CD14-positive monocyte (primary cell): Measurements from ENCODE around the gene CENPT. TPM values are rescaled to one million over a fixed set of nuclear protein-coding genes. Genes with fewer than 3 reads are reported as not detected.
A peak's percentile ranks its signal among the peaks of the same experiment; 100 is the strongest.

Experiments used
- DNase-seq, 3 donors: peaks; one replicate each; pipeline ENCODE4 v3.0.0-alpha.2; 2011 to 2022
- H2AFZ ChIP-seq: 2 replicates; pipeline ENCODE4 v1.6.0; 2012; ENCODE audit warnings: mild to moderate bottlenecking, low read depth, low read length, inconsistent platforms; ENCODE audit not compliant: insufficient read depth, poor library complexity, severe bottlenecking
- H3K27ac ChIP-seq, 2 donors: 1 replicate in 1 of 2; 2 replicates in 1 of 2; pipeline ENCODE4 v1.5.1; 2012 to 2013; ENCODE audit warnings: low read length in 2 of 2, control low read depth in 1 of 2, inconsistent platforms in 1 of 2, low read depth in 1 of 2, mild to moderate bottlenecking in 1 of 2
- H3K27me3 ChIP-seq, 2 donors: one replicate each; pipeline versions ENCODE4 v1.6.0 to v1.6.1; 2011 to 2013; ENCODE audit warnings: low read length in 2 of 2; ENCODE audit not compliant: control insufficient read depth in 2 of 2, insufficient read depth in 2 of 2
- H3K36me3 ChIP-seq, 2 donors: replicated peaks in 1 of 2; 1 replicate in 1 of 2; 2 replicates in 1 of 2; pipeline versions ENCODE4 v1.5.1 to v1.6.1; 2012 to 2013; ENCODE audit warnings: low read length in 2 of 2, control low read depth in 1 of 2, inconsistent platforms in 1 of 2, mild to moderate bottlenecking in 1 of 2; ENCODE audit not compliant: insufficient read depth in 2 of 2, control insufficient read depth in 1 of 2
- H3K4me1 ChIP-seq, 2 donors: 1 replicate in 1 of 2; 2 replicates in 1 of 2; pipeline versions ENCODE4 v1.5.1 to v1.6.1; 2012 to 2013; ENCODE audit warnings: low read length in 2 of 2, control low read depth in 1 of 2, inconsistent platforms in 1 of 2, mild to moderate bottlenecking in 1 of 2, moderate library complexity in 1 of 2; ENCODE audit not compliant: insufficient read depth in 2 of 2, control insufficient read depth in 1 of 2
- H3K4me2 ChIP-seq: replicated peaks from 2 replicates; pipeline ENCODE3; 2012; ENCODE audit warnings: low read length, moderate library complexity, mild to moderate bottlenecking; ENCODE audit not compliant: poor library complexity, severe bottlenecking; ENCODE audit errors: extremely low read depth
- H3K4me3 ChIP-seq, 3 experiments: fragments of 200-600 bp in 1 of 3; sonication (generic) in 1 of 3; replicated peaks in 1 of 3; 1 replicate in 2 of 3; 2 replicates in 1 of 3; pipeline ENCODE4 v1.5.1; 2011 to 2013; ENCODE audit warnings: low read length in 3 of 3, mild to moderate bottlenecking in 3 of 3, control low read depth in 2 of 3, low read depth in 2 of 3, inconsistent platforms in 1 of 3, moderate library complexity in 1 of 3
- H3K79me2 ChIP-seq: 2 replicates; pipeline ENCODE4 v1.6.0; 2012; ENCODE audit warnings: mild to moderate bottlenecking, control low read depth, inconsistent platforms, low read length, moderate library complexity; ENCODE audit not compliant: insufficient read depth
- H3K9ac ChIP-seq: 2 replicates; pipeline ENCODE4 v1.6.0; 2017; ENCODE audit warnings: low read length, mild to moderate bottlenecking; ENCODE audit not compliant: insufficient read depth, poor library complexity, severe bottlenecking
- H3K9me3 ChIP-seq, 2 donors: replicated peaks in 1 of 2; 1 replicate in 1 of 2; 2 replicates in 1 of 2; pipeline versions ENCODE4 v1.5.1 to v1.6.1; 2012 to 2013; ENCODE audit warnings: low read length in 2 of 2, control low read depth in 1 of 2; ENCODE audit not compliant: control insufficient read depth in 1 of 2, insufficient read depth in 1 of 2
- H4K20me1 ChIP-seq: 2 replicates; pipeline ENCODE4 v1.6.0; 2012; ENCODE audit warnings: mild to moderate bottlenecking, low read length, control low read depth, moderate library complexity; ENCODE audit not compliant: insufficient read depth
- H3K27ac Mint-ChIP-seq, 7 donors: one replicate each; pipeline ENCODE4 v1.8.0; 2020; ENCODE audit warnings: mild to moderate bottlenecking in 7 of 7, mixed read lengths in 7 of 7, moderate library complexity in 6 of 7, inconsistent platforms in 2 of 7
- H3K27me3 Mint-ChIP-seq, 3 donors: one replicate each; pipeline ENCODE4 v1.8.0; 2021 to 2022; ENCODE audit warnings: low read depth in 3 of 3, mild to moderate bottlenecking in 3 of 3, mixed read lengths in 3 of 3, moderate library complexity in 3 of 3, inconsistent platforms in 1 of 3
- H3K36me3 Mint-ChIP-seq, 2 donors: one replicate each; pipeline ENCODE4 v1.8.0; 2020; ENCODE audit warnings: mixed read lengths in 2 of 2, inconsistent platforms in 1 of 2, mild to moderate bottlenecking in 1 of 2
- H3K4me1 Mint-ChIP-seq: one replicate; pipeline ENCODE4 v1.8.0; 2020; ENCODE audit warnings: mild to moderate bottlenecking, mixed read lengths
- H3K4me3 Mint-ChIP-seq, 2 donors: one replicate each; pipeline ENCODE4 v1.8.0; 2020; ENCODE audit warnings: mild to moderate bottlenecking in 2 of 2, mixed read lengths in 2 of 2, moderate library complexity in 1 of 2
- H3K9me3 Mint-ChIP-seq, 7 donors: one replicate each; pipeline ENCODE4 v1.8.0; 2020 to 2022; ENCODE audit warnings: mixed read lengths in 7 of 7, mild to moderate bottlenecking in 6 of 7, moderate library complexity in 6 of 7, inconsistent platforms in 2 of 7
- CTCF ChIP-seq: fragments of 200-600 bp; IDR thresholded peaks from one replicate; pipeline ENCODE4 v1.8.0; 2022; ENCODE audit warnings: antibody characterized with exemption, mild to moderate bottlenecking
- WGBS: methylation state at CpG from one replicate; pipeline ENCODE4 v1.1.5; 2013; ENCODE audit warnings: missing lambda C conversion rate; ENCODE audit not compliant: insufficient coverage; 5-methylcytosine and 5-hydroxymethylcytosine counted together
- intact Hi-C, 2 donors: fragments of 100-400 bp; cut with micrococcal nuclease; formaldehyde crosslinking; loops; one replicate each; pipeline versions ENCODE4 v1.15.0 to v1.15.1; 2023
- polyA plus RNA-seq, 3 donors: library from polyadenylated mRNA; depleted of rRNA in 1 of 3; unstranded in 2 of 3; stranded (reverse) in 1 of 3; fragments of 300-500 nt in 2 of 3; fragments of >200 nt in 1 of 3; fragmentation: Illumina TruSeq in 2 of 3; gene quantifications; 1 replicate in 2 of 3; 2 replicates in 1 of 3; pipeline ENCODE4 v1.2.3, GENCODE V29; 2012 to 2021

The CENPT gene
- polyA plus RNA-seq, 3 donors: 8.3 to 120 (median 12.4) TPM

DNA sequence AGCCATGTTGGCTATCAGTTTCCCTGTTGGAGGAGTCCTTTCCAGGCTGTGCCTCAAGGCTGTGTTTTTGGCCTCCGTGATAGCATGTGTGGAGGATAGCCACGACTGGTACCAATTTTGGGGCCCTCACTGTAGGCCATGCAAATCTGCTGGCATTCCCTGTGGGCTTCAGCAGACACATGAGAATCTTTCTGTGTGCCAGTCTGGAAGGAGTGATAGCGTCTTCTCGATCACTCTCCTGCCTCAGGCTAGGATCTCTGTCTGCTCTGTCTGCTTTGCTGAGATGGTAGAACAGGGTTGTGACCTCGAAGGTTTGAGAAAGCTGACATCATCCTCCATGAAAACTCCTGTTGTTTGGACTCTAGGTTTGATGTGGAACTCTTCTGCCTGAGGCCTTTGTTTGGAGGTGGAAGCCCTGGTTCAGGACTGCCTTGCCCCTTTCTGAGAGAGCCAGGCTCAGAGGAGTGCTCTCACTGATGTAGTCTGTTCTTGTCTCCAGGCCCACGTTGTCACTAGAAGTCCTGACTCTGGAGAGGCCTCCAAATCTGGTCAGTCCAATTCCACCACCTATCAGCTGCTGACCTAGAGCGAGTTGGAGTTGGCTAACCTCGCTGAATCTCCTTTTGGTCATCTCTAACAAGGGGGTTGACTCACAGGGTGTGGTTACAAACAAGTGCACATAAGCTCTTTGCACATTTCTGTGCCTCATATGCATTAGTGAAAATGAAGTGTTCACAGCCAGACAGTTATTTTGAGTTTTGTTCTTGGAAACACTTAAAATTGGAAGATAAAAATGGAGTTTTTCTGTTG is 13.3 kb upstream of the CENPT start:
- H3K79me2 ChIP-seq: peaks cover 83% of the 10 kb centered on the region
- intact Hi-C loops: no loop called here
- peaks cover 42% of the 10 kb centered on the region for H4K20me1 ChIP-seq
- H3K4me1 Mint-ChIP-seq: peaks cover 23% of the 10 kb centered on the region
- DNase-seq: no peak
- H3K9ac ChIP-seq: no peak overlapping the region
- H3K27me3 Mint-ChIP-seq: no peaks in the 10 kb centered on the region
- H3K4me3 Mint-ChIP-seq: no peak overlapping the region
- WGBS: 97% methylated on average over 4 of the region's 8 CpGs
- peak overlapping the region in 6 of 7 donors; percentile 65 to 92 (median 79) for H3K27ac Mint-ChIP-seq
- H3K4me3 ChIP-seq: no peak overlapping the region
- H3K9me3 Mint-ChIP-seq: peaks cover 0 to 2% (median 0%) of the 10 kb centered on the region in 7 donors
- peak overlapping the region in 1 of 2 donors; percentile 59 for H3K27ac ChIP-seq
- H3K36me3 Mint-ChIP-seq: peaks cover 26 to 31% of the 10 kb centered on the region in 2 donors
- no peaks in the 10 kb centered on the region for H3K9me3 ChIP-seq
- no peaks in the 10 kb centered on the region for H3K27me3 ChIP-seq
- H3K36me3 ChIP-seq: peaks cover 15 to 44% of the 10 kb centered on the region in 2 donors
- TF ChIP-seq CTCF: no peak
- H2AFZ ChIP-seq: no peak overlapping the region
- peaks cover 4 to 12% of the 10 kb centered on the region in 2 donors for H3K4me1 ChIP-seq
- H3K4me2 ChIP-seq: no peak overlapping the region

- intact Hi-C loops: no loop called here
- H3K9me3 ChIP-seq: no peaks in the 10 kb centered on the region
- Mint-ChIP-seq H3K4me3 (no peak overlapping the region), H3K27ac (peak overlapping the region; percentile 68 to 92 (median 87)), H3K27me3 (no peaks in the 10 kb centered on the region), H3K36me3 (peaks cover 19 to 25% of the 10 kb centered on the region in 2 donors), H3K9me3 (peaks cover 0 to 2% (median 0%) of the 10 kb centered on the region in 7 donors), H3K4me1 (peaks cover 26% of the 10 kb centered on the region)
- H3K9ac ChIP-seq: no peak overlapping the region
- peaks cover 57% of the 10 kb centered on the region for H4K20me1 ChIP-seq
- no peak overlapping the region for H3K4me2 ChIP-seq
- H3K27me3 ChIP-seq: no peaks in the 10 kb centered on the region
- peaks cover 4 to 12% of the 10 kb centered on the region in 2 donors for H3K4me1 ChIP-seq
- no peak overlapping the region for H3K4me3 ChIP-seq
- H3K27ac ChIP-seq: peak overlapping the region in 1 of 2 donors; percentile 66
- 69% methylated on average over 4 of the region's 4 CpGs for WGBS
- H3K79me2 ChIP-seq: peaks cover 96% of the 10 kb centered on the region
- DNase-seq: no peak
- no peak for TF ChIP-seq CTCF
- no peak overlapping the region for H2AFZ ChIP-seq
- H3K36me3 ChIP-seq: peaks cover 14 to 31% of the 10 kb centered on the region in 2 donors
Observed at GRCh38 chr16:67858500-67858899, 11.0 kb upstream of the CENPT start.
